ENCODE results near the gene ZNF197. TPM values are rescaled to one million over a fixed set of nuclear protein-coding genes. Genes with fewer than 3 reads are reported as not detected.

ZNF197 gene
- polyA plus RNA-seq, 1 donor (not counting 4 experiments of a cell fraction or from before 2014, with no cell fraction given): 8.8 TPM

DNA sequence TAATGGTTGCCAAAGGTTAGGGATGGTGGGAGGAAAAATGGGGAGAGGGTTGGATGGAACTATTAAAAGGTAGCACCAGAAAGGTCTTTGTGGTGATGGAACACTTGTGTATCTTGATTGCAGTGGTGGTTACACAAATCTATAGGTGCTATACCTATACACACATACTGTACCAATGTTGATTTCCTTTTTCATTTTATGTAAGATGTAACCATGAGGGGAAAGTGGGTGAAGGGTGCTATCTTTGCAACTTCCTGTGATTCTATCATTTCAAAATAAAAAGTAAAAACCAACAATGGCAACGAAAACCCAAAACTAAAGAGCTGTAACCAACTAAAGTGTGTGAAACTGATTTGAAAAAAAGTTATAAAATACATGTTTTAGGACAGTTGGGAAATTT, 22.9 kb downstream of the ZNF197 start:
- FAIRE-seq (no peak), DNase-seq (ENCODE audit: low read depth, low spot score) (no peak)
- H3K9me1 ChIP-seq (ENCODE audit: control insufficient read depth, extremely low read depth, insufficient read depth, low read length): no peaks in the 10 kb centered on the region
- H3K4me1 ChIP-seq (ENCODE audit: control insufficient read depth, extremely low read depth, insufficient read depth, low read length): no peaks in the 10 kb centered on the region
- no peak overlapping the region for H2AFZ ChIP-seq (ENCODE audit: control insufficient read depth, low read length)
- H3K9me3 ChIP-seq (ENCODE audit: control insufficient read depth, low read depth, low read length): peaks cover 4% of the 10 kb centered on the region
- peaks cover 11 to 22% of the 10 kb centered on the region in 2 experiments for H3K36me3 ChIP-seq (ENCODE audit: control insufficient read depth in 2 of 2, extremely low read depth in 1 of 2, insufficient read depth in 2 of 2, low read length in 2 of 2)
- H3K27me3 ChIP-seq (ENCODE audit: control insufficient read depth, extremely low read depth, insufficient read depth, low read length): no peaks in the 10 kb centered on the region
- no peak overlapping the region for H3K27ac ChIP-seq (ENCODE audit: control insufficient read depth, insufficient read depth, low read length)
- dilution Hi-C loops (cut with MboI; ENCODE audit: extremely low pct_ligation_motif_present, low sequenced_read_pairs): no loop called here
- peak overlapping the region; percentile 89 for H3K4me2 ChIP-seq (ENCODE audit: control insufficient read depth, extremely low read depth, insufficient read depth, low read depth, low read length)
- no peaks in the 10 kb centered on the region for H4K20me1 ChIP-seq (ENCODE audit: control insufficient read depth, extremely low read depth, insufficient read depth, low read length)
- no peak overlapping the region for H3K4me3 ChIP-seq (ENCODE audit: control insufficient read depth in 2 of 3, extremely low read depth in 1 of 3, insufficient read depth in 2 of 3, low read depth in 1 of 3, low read length in 3 of 3)
- H3K79me2 ChIP-seq (ENCODE audit: control insufficient read depth, insufficient read depth, low read length): peaks cover 18% of the 10 kb centered on the region
- no peak overlapping the region for H3K9ac ChIP-seq (ENCODE audit: control insufficient read depth, extremely low read depth, insufficient read depth, low read length)
- no peak for TF ChIP-seq EZH2 (IDR thresholded peaks at IDR 0.05; ENCODE audit: low read length)
- TF ChIP-seq, protein P1, sequence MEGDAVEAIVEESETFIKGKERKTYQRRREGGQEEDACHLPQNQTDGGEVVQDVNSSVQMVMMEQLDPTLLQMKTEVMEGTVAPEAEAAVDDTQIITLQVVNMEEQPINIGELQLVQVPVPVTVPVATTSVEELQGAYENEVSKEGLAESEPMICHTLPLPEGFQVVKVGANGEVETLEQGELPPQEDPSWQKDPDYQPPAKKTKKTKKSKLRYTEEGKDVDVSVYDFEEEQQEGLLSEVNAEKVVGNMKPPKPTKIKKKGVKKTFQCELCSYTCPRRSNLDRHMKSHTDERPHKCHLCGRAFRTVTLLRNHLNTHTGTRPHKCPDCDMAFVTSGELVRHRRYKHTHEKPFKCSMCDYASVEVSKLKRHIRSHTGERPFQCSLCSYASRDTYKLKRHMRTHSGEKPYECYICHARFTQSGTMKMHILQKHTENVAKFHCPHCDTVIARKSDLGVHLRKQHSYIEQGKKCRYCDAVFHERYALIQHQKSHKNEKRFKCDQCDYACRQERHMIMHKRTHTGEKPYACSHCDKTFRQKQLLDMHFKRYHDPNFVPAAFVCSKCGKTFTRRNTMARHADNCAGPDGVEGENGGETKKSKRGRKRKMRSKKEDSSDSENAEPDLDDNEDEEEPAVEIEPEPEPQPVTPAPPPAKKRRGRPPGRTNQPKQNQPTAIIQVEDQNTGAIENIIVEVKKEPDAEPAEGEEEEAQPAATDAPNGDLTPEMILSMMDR (optimal IDR thresholded peaks at IDR 0.05 in 1 of 3, IDR thresholded peaks at IDR 0.05 in 1 of 3, conservative IDR thresholded peaks at IDR 0.05 in 1 of 3; ENCODE audit: extremely low read depth in 1 of 3, insufficient read depth in 2 of 3, low read length in 3 of 3): no peak

DNA sequence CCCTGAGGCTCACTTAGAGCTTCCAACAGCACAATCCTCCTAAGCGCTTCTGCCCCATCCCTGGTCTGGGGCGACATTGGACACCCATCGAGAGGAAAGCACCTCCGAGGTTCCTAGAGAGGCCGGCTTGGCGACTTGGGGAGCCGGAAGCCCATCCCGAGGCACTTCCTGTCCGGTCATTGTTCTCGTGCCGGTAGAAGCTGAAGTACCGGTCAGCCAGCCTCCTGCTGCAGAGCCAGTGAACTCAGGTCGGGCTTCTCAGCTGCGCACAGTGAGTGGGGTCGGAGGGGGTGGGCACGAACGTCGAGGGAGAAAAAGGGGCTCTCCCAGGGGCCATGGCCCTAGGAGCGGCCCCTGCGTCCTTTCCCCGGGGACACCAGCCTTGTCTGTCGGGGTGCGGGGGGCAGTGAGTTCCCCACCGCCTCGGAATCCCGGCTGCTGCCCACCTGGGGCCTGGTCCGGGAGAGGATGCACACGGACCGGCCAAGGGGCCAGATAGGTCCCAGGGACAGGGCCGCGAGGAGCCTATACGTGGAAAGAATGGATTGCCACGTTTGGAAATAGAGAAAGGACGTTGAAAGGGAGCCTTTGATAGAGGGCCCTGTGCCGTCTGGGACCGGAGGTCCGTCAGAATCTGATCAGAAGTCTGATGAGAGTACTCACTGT, 23.9 kb downstream of the ZNF197 start, which contains the start of gene ZNF35:
Gene ZNF35, plus strand, starts transcription at position 169 of the 666 bp plus-strand sequence. CDS start 2,336 bp downstream, outside the sequence.
- no peaks in the 10 kb centered on the region for H4K20me1 ChIP-seq (ENCODE audit: control insufficient read depth, extremely low read depth, insufficient read depth, low read length)
- peaks cover 18% of the 10 kb centered on the region for H3K79me2 ChIP-seq (ENCODE audit: control insufficient read depth, insufficient read depth, low read length)
- TF ChIP-seq EZH2 (IDR thresholded peaks at IDR 0.05; ENCODE audit: low read length): no peak
- peak within 1 kb of the TSS; percentile 66 to 96 (median 87) for H3K4me3 ChIP-seq (ENCODE audit: control insufficient read depth in 2 of 3, extremely low read depth in 1 of 3, insufficient read depth in 2 of 3, low read depth in 1 of 3, low read length in 3 of 3)
- H3K4me1 ChIP-seq (ENCODE audit: control insufficient read depth, extremely low read depth, insufficient read depth, low read length): no peaks in the 10 kb centered on the region
- peak within 1 kb of the TSS; percentile 72 for H3K27ac ChIP-seq (ENCODE audit: control insufficient read depth, insufficient read depth, low read length)
- peak within 1 kb of the TSS; percentile 90 for H3K9ac ChIP-seq (ENCODE audit: control insufficient read depth, extremely low read depth, insufficient read depth, low read length)
- H3K4me2 ChIP-seq (ENCODE audit: control insufficient read depth, extremely low read depth, insufficient read depth, low read depth, low read length): peak within 1 kb of the TSS; percentile 89
- DNase-seq (ENCODE audit: low read depth, low spot score) (peak; percentile 38), FAIRE-seq (peak; percentile 90)
- H3K27me3 ChIP-seq (ENCODE audit: control insufficient read depth, extremely low read depth, insufficient read depth, low read length): no peaks in the 10 kb centered on the region
- dilution Hi-C loops (cut with MboI; ENCODE audit: extremely low pct_ligation_motif_present, low sequenced_read_pairs): no loop called here
- H2AFZ ChIP-seq (ENCODE audit: control insufficient read depth, low read length): peak within 1 kb of the TSS; percentile 94
- H3K9me3 ChIP-seq (ENCODE audit: control insufficient read depth, low read depth, low read length): no peaks in the 10 kb centered on the region
- H3K36me3 ChIP-seq (ENCODE audit: control insufficient read depth in 2 of 2, extremely low read depth in 1 of 2, insufficient read depth in 2 of 2, low read length in 2 of 2): peaks cover 14 to 19% of the 10 kb centered on the region in 2 experiments
- H3K9me1 ChIP-seq (ENCODE audit: control insufficient read depth, extremely low read depth, insufficient read depth, low read length): no peaks in the 10 kb centered on the region

All from keratinocyte (primary cell).